Activated CD4-positive, alpha-beta T cell treated with anti-CD3 and anti-CD28 coated beads, Interleukin-2, amount 50 U/mL, for 48 hours (primary cell): ENCODE measurements around the gene ITGB1.

Source experiments
- DNase-seq, 2 experiments: peaks; one replicate each; pipeline ENCODE4 v3.0.0-alpha.2; 2020

ITGB1 gene

DNA sequence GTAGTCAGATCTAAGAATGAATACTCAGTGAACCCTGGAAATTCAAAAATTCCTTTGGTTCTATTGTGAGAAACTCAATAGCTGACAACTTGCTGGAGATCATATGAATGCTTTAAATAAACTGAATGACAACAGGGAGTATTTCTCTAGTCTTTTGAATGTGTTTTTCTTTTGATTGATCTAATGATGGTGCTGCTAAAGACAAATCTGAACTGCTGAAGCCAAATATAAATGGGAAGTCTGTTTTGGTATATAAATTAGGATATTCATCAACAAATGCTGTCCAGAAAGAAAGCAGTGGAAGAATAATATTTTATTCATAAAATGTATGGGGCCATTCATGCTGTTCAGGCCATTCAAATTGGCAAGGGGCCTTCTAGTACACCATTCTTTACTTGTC is 79.4 kb downstream of the ITGB1 start:
- no peak for DNase-seq

DNA sequence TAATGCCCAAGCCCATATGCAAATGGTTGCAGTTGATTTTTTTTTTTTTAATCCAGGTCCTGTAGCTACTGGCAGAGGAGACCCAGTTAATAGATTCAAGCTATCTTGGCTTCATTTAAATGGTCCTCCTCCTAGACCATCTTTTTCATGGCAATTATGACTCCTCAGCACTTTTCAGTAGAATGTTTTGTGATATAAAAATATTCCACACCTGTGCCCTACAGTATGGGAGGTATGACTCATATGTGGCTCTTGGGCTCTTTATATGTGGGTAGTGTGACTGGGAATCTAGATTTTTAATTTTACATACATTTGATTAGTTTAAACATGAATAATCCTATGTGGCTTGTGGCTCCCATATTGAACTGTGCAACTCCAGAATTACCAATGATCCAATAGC is 80.1 kb downstream of the ITGB1 start:
- DNase-seq = no peak

DNA sequence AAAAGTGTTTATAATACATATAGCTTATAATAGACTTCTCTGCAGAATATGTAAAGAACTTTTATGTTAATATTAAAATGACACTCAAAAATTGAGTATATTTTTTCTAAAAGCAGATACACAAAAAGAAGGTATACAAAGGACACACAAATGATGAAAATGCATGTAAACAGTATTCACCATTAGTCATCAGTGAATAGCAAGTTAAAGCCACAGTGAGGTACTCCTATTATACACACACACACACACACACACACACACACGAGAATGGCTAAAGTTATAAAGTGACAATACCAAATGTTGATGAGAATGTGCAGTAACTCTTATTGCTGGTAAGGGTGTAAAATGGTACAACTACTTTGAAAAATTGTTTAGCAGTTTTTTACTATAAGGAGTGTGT is 92.9 kb downstream of the ITGB1 start:
- no peak for DNase-seq

DNA sequence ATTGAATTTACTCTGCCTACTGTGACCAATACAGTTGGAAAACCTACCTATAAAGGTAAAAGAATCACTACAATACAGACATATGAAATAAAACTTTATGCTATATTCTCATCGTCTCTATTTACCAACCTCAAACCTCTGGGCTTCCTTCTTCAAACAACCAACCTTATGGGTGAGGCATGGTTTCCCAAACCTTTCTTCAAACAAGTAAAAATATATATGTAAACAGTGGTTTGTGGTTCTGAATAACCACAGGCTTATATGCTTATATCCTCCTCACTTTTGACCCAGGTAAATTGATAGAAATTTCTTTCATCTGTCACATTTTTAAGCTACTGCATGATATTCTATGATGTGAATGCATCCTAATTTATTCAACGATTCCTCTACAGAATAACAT is 103.6 kb downstream of the ITGB1 start:
- no peak for DNase-seq

DNA sequence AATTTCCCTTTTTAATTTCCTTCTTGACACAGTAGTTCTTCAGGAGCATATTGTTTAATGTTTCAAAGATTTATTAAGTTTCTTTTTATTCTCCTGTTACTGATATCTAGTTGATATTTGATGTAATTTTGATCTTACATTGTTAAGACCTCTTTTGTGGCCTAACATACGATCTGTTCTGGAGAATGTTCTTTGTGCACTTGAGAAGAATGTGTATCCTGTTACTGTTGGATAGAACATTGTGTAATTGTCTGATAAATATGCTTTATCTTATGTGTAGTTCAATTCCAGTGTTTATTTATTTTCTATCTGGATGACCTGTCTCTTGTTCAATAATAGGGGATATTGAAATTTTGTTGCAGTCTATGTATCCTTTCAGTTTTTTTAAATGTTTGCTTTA is 106.7 kb downstream of the ITGB1 start:
- no peak for DNase-seq
